Natural killer cell (primary cell): ENCODE data around the gene FAM3D. TPM values are rescaled to one million over a fixed set of nuclear protein-coding genes. Genes with fewer than 3 reads are reported as not detected.

Experiments used
- ATAC-seq, 3 donors: fragments of 150-1000 bp in 2 of 3; fragments of 200-7000 bp in 1 of 3; cut with Tn5 transposase; 1 replicate in 1 of 3; 2 replicates in 2 of 3; pipeline ENCODE4 v1.10.0; 2021; ENCODE audit warnings: mild to moderate bottlenecking in 2 of 3, moderate library complexity in 2 of 3
- DNase-seq, 2 donors: peaks; one replicate each; pipeline versions ENCODE4 v3.0.0 to v3.0.0-alpha.2; 2013 to 2021; ENCODE audit warnings: mixed read lengths in 1 of 2
- H3K27ac ChIP-seq: one replicate; pipeline ENCODE4 v1.5.1; 2013; ENCODE audit warnings: mild to moderate bottlenecking, low read length
- H3K27me3 ChIP-seq: one replicate; pipeline ENCODE4 v1.6.1; 2013; ENCODE audit warnings: low read length; ENCODE audit not compliant: control insufficient read depth, insufficient read depth
- H3K36me3 ChIP-seq: one replicate; pipeline ENCODE4 v1.6.1; 2013; ENCODE audit warnings: low read length; ENCODE audit not compliant: control insufficient read depth, insufficient read depth
- H3K4me1 ChIP-seq: one replicate; pipeline ENCODE4 v1.6.1; 2013; ENCODE audit warnings: low read length; ENCODE audit not compliant: control insufficient read depth, insufficient read depth
- H3K4me3 ChIP-seq: one replicate; pipeline ENCODE4 v1.5.1; 2013; ENCODE audit warnings: low read length
- H3K9me3 ChIP-seq: one replicate; pipeline ENCODE4 v1.6.1; 2013; ENCODE audit warnings: low read length; ENCODE audit not compliant: control insufficient read depth, insufficient read depth
- H3K27ac Mint-ChIP-seq, 2 donors: one replicate each; pipeline ENCODE4 v1.8.0; 2022; ENCODE audit warnings: mild to moderate bottlenecking in 2 of 2, mixed read lengths in 2 of 2, moderate library complexity in 1 of 2
- H3K27me3 Mint-ChIP-seq, 2 donors: one replicate each; pipeline ENCODE4 v1.8.0; 2022; ENCODE audit warnings: low read depth in 2 of 2, mixed read lengths in 2 of 2
- H3K36me3 Mint-ChIP-seq: one replicate; pipeline ENCODE4 v1.8.0; 2022; ENCODE audit warnings: mixed read lengths
- H3K4me1 Mint-ChIP-seq, 2 donors: one replicate each; pipeline ENCODE4 v1.8.0; 2022; ENCODE audit warnings: mixed read lengths in 2 of 2
- H3K4me3 Mint-ChIP-seq: one replicate; pipeline ENCODE4 v1.8.0; 2022; ENCODE audit warnings: mild to moderate bottlenecking, moderate library complexity, mixed read lengths
- H3K9me3 Mint-ChIP-seq, 2 donors: one replicate each; pipeline ENCODE4 v1.8.0; 2022; ENCODE audit warnings: mixed read lengths in 2 of 2
- CTCF ChIP-seq: fragments of 200-600 bp; IDR thresholded peaks from one replicate; pipeline ENCODE4 v1.8.0; 2022; ENCODE audit warnings: antibody characterized with exemption
- WGBS: methylation state at CpG from one replicate; pipeline ENCODE4 v1.1.7; 2013; ENCODE audit warnings: missing lambda C conversion rate; ENCODE audit not compliant: insufficient coverage; 5-methylcytosine and 5-hydroxymethylcytosine counted together
- intact Hi-C: fragments of 100-400 bp; cut with micrococcal nuclease; formaldehyde crosslinking; loops from one replicate; pipeline ENCODE4 v1.14.2; 2022
- total RNA-seq, 4 donors: library from RNA; stranded (reverse); fragments of 120-200 nt in 1 of 4; gene quantifications; one replicate each; pipeline versions ENCODE4 v1.2.3 to v1.2.4, GENCODE V29; 2013 to 2022

The FAM3D gene
- total RNA-seq, 3 donors from 2014 or later (not counting 1 experiment from before 2014, with no cell fraction given) = not detected

- Mint-ChIP-seq H3K27me3 (peaks cover 0 to 12% of the 10 kb centered on the region in 2 donors), H3K4me3 (no peak overlapping the region), H3K4me1 (no peaks in the 10 kb centered on the region), H3K9me3 (peaks cover 2 to 3% of the 10 kb centered on the region in 2 donors), H3K36me3 (no peaks in the 10 kb centered on the region), H3K27ac (no peak overlapping the region)
- ATAC-seq = no peak
- H3K27me3 ChIP-seq = no peaks in the 10 kb centered on the region
- 93% methylated on average over 10 of the region's 10 CpGs for WGBS
- TF ChIP-seq CTCF = no peak
- H3K4me3 ChIP-seq = no peak overlapping the region
- no peaks in the 10 kb centered on the region for H3K4me1 ChIP-seq
- no peaks in the 10 kb centered on the region for H3K36me3 ChIP-seq
- no peak for DNase-seq
- intact Hi-C loops = no loop called here
- H3K9me3 ChIP-seq = no peaks in the 10 kb centered on the region
- H3K27ac ChIP-seq = no peak overlapping the region
Measured at GRCh38 chr3:58685641-58686040, 19.1 kb upstream of the FAM3D start.

- 64% methylated on average over 2 of the region's 4 CpGs for WGBS
- Histone ChIP-seq H3K4me3 (no peak overlapping the region), H3K9me3 (no peaks in the 10 kb centered on the region), H3K4me1 (no peaks in the 10 kb centered on the region), H3K36me3 (no peaks in the 10 kb centered on the region), H3K27me3 (no peaks in the 10 kb centered on the region), H3K27ac (no peak overlapping the region)
- no peak for DNase-seq
- ATAC-seq = no peak
- Mint-ChIP-seq H3K4me3 (no peak overlapping the region), H3K4me1 (no peaks in the 10 kb centered on the region), H3K27ac (no peak overlapping the region), H3K27me3 (peaks cover 6% of the 10 kb centered on the region in 2 donors), H3K9me3 (no peaks in the 10 kb centered on the region), H3K36me3 (no peaks in the 10 kb centered on the region)
- no peak for TF ChIP-seq CTCF
- intact Hi-C loops = no loop called here
Measured at GRCh38 chr3:58683466-58683865, 16.9 kb upstream of the FAM3D start.

GRCh38 chr3:58683001-58683458, 16.5 kb upstream of the FAM3D start:
- H3K4me1 ChIP-seq = no peaks in the 10 kb centered on the region
- 58% methylated on average over 5 of the region's 5 CpGs for WGBS
- no peaks in the 10 kb centered on the region for H3K36me3 ChIP-seq
- no peak for DNase-seq
- Mint-ChIP-seq H3K9me3 (no peaks in the 10 kb centered on the region), H3K27me3 (peaks cover 6% of the 10 kb centered on the region in 2 donors), H3K4me1 (no peaks in the 10 kb centered on the region), H3K27ac (no peak overlapping the region), H3K36me3 (no peaks in the 10 kb centered on the region), H3K4me3 (no peak overlapping the region)
- intact Hi-C loops = no loop called here
- no peak overlapping the region for H3K4me3 ChIP-seq
- TF ChIP-seq CTCF = no peak
- H3K27ac ChIP-seq = no peak overlapping the region
- H3K27me3 ChIP-seq = no peaks in the 10 kb centered on the region
- no peak for ATAC-seq
- no peaks in the 10 kb centered on the region for H3K9me3 ChIP-seq

- no peak overlapping the region for H3K4me3 Mint-ChIP-seq
- Histone ChIP-seq H3K4me1 (no peaks in the 10 kb centered on the region), H3K36me3 (no peaks in the 10 kb centered on the region), H3K27me3 (no peaks in the 10 kb centered on the region), H3K27ac (no peak overlapping the region), H3K9me3 (no peaks in the 10 kb centered on the region), H3K4me3 (no peak overlapping the region)
- H3K27ac Mint-ChIP-seq = no peak overlapping the region
- no peaks in the 10 kb centered on the region for H3K9me3 Mint-ChIP-seq
- no peak for DNase-seq
- H3K4me1 Mint-ChIP-seq = no peaks in the 10 kb centered on the region
- TF ChIP-seq CTCF = no peak
- intact Hi-C loops = no loop called here
- peaks cover 8 to 13% of the 10 kb centered on the region in 2 donors for H3K27me3 Mint-ChIP-seq
- H3K36me3 Mint-ChIP-seq = no peaks in the 10 kb centered on the region
- no peak for ATAC-seq
- WGBS = 60% methylated on average over 2 of the region's 2 CpGs
Measured at GRCh38 chr3:58681863-58682262, 15.3 kb upstream of the FAM3D start.
